GM12892 (cell line): ENCODE data around the gene COL6A5.

Source experiments
- POLR2A ChIP-seq: IDR thresholded peaks from 2 replicates; pipeline ENCODE4 v1.6.1; 2011; ENCODE audit warnings: low read depth, low read length, control low read depth
- POLR2AphosphoS5 ChIP-seq: IDR thresholded peaks from 2 replicates; pipeline ENCODE4 v1.6.1; 2011; ENCODE audit warnings: low read depth, low read length, control low read depth
- TAF1 ChIP-seq: IDR thresholded peaks from 2 replicates; pipeline ENCODE4 v1.6.1; 2011; ENCODE audit warnings: low read depth, mild to moderate bottlenecking, control low read depth, low read length, borderline replicate concordance

GRCh38 chr3:130516645-130517512 lies 171.4 kb downstream of the COL6A5 start, which contains the start of gene COL6A6:
- no peak for TF ChIP-seq POLR2A
- no peak for TF ChIP-seq POLR2AphosphoS5
- no peak for TF ChIP-seq TAF1
